HG03442 (cell line): ENCODE measurements around the gene TMEM218.
"Not testable (repeated sequence)": the region's sequence is repeated elsewhere in the genome, so short reads cannot be mapped to it uniquely, and the experiment has no call there.

Experiments
- ATAC-seq: cut with Tn5 transposase; IDR thresholded peaks from one replicate; pipeline ENCODE4 v1.9.1; 2021; ENCODE audit warnings: mild to moderate bottlenecking, moderate library complexity; ENCODE audit not compliant: unreplicated experiment

Gene TMEM218

GRCh38 chr11:125056931-125057692 lies 54.3 kb downstream of the TMEM218 start:
- ATAC-seq, result no peak

- not testable (repeated sequence) for ATAC-seq
Observed at GRCh38 chr11:125056111-125056510, 55.3 kb downstream of the TMEM218 start.

GRCh38 chr11:125055107-125055715 lies 56.2 kb downstream of the TMEM218 start:
- no peak for ATAC-seq

GRCh38 chr11:125053167-125053566 lies 58.3 kb downstream of the TMEM218 start:
- ATAC-seq, result no peak

- no peak for ATAC-seq
Observed at GRCh38 chr11:125052047-125052446, 59.4 kb downstream of the TMEM218 start.

- no peak for ATAC-seq
Observed at GRCh38 chr11:125049164-125049792, 62.1 kb downstream of the TMEM218 start.
